GM12891 (cell line): Measurements from ENCODE around the gene ALKBH5.

Experiments used
- POLR2A ChIP-seq: IDR thresholded peaks from 2 replicates; pipeline ENCODE4 v1.6.1; 2011; ENCODE audit warnings: low read depth, low read length, control low read depth
- POLR2AphosphoS5 ChIP-seq: IDR thresholded peaks from 2 replicates; pipeline ENCODE4 v1.6.1; 2011; ENCODE audit warnings: low read depth, low read length, control low read depth
- SPI1 ChIP-seq: IDR thresholded peaks from 2 replicates; pipeline ENCODE4 v1.6.1; 2011; ENCODE audit warnings: low read depth, low read length, control low read depth
- TAF1 ChIP-seq: IDR thresholded peaks from 2 replicates; pipeline ENCODE4 v1.6.1; 2011; ENCODE audit warnings: low read depth, low read length, control low read depth

GRCh38 chr17:18235743-18236256, 52.2 kb downstream of the ALKBH5 start:
- TF ChIP-seq POLR2A (no peak), POLR2AphosphoS5 (no peak), TAF1 (no peak), SPI1 (no peak)
